Parathyroid adenoma (tissue), 2 donors: ENCODE measurements around the gene NOG.

Experiments
- H2AFZ ChIP-seq: fragments of 300-600 bp; sonication (generic); one replicate; pipeline ENCODE4 v1.7.0; 2017; ENCODE audit warnings: antibody characterized with exemption, mild to moderate bottlenecking
- H3K27ac ChIP-seq: fragments of 300-600 bp; sonication (generic); one replicate; pipeline ENCODE4 v1.7.0; 2017
- H3K27me3 ChIP-seq: fragments of 300-600 bp; sonication (generic); one replicate; pipeline ENCODE4 v1.7.0; 2017; ENCODE audit warnings: low read length; ENCODE audit not compliant: control insufficient read depth, insufficient read depth
- H3K36me3 ChIP-seq: fragments of 300-600 bp; sonication (generic); one replicate; pipeline ENCODE4 v1.7.0; 2017; ENCODE audit warnings: low read length; ENCODE audit not compliant: control insufficient read depth, insufficient read depth
- H3K4me1 ChIP-seq: fragments of 300-600 bp; sonication (generic); one replicate; pipeline ENCODE4 v1.7.0; 2017; ENCODE audit warnings: control low read depth
- H3K4me2 ChIP-seq: fragments of 300-600 bp; sonication (generic); one replicate; pipeline ENCODE4 v1.7.0; 2017; ENCODE audit warnings: low read length
- H3K4me3 ChIP-seq: fragments of 300-600 bp; sonication (generic); one replicate; pipeline ENCODE4 v1.7.0; 2017; ENCODE audit warnings: low read depth, low read length
- H3K79me2 ChIP-seq: fragments of 300-600 bp; sonication (generic); one replicate; pipeline ENCODE4 v1.7.0; 2017; ENCODE audit warnings: control low read depth
- H3K9ac ChIP-seq: fragments of 300-600 bp; sonication (generic); one replicate; pipeline ENCODE4 v1.7.0; 2017; ENCODE audit warnings: mild to moderate bottlenecking
- H3K9me3 ChIP-seq: fragments of 300-600 bp; sonication (generic); one replicate; pipeline ENCODE4 v1.7.0; 2017; ENCODE audit warnings: low read length; ENCODE audit not compliant: control insufficient read depth
- CTCF ChIP-seq: fragments of 300-600 bp; sonication (generic); IDR thresholded peaks from one replicate; pipeline ENCODE4 v1.7.0; 2017; ENCODE audit warnings: antibody characterized with exemption, mild to moderate bottlenecking
- donor health status: primary hyperparathyroidism.

Gene NOG

GRCh38 chr17:56614522-56614921 lies 21.0 kb downstream of the NOG start:
- H3K4me2 ChIP-seq = no peak overlapping the region
- H3K27ac ChIP-seq = no peak overlapping the region
- no peaks in the 10 kb centered on the region for H3K79me2 ChIP-seq
- H3K9me3 ChIP-seq = no peaks in the 10 kb centered on the region
- H3K9ac ChIP-seq = no peak overlapping the region
- no peaks in the 10 kb centered on the region for H3K27me3 ChIP-seq
- H3K4me3 ChIP-seq = no peak overlapping the region
- H2AFZ ChIP-seq = no peak overlapping the region
- no peaks in the 10 kb centered on the region for H3K36me3 ChIP-seq
- no peak for TF ChIP-seq CTCF
- H3K4me1 ChIP-seq = no peaks in the 10 kb centered on the region

- Histone ChIP-seq H3K9ac (no peak overlapping the region), H3K4me2 (no peak overlapping the region), H2AFZ (no peak overlapping the region), H3K4me3 (no peak overlapping the region), H3K27ac (no peak overlapping the region), H3K27me3 (no peaks in the 10 kb centered on the region), H3K36me3 (no peaks in the 10 kb centered on the region), H3K4me1 (no peaks in the 10 kb centered on the region), H3K9me3 (no peaks in the 10 kb centered on the region), H3K79me2 (no peaks in the 10 kb centered on the region)
- no peak for TF ChIP-seq CTCF
These were observed 22.7 kb downstream of the NOG start for GRCh38 chr17:56616239-56616638.

GRCh38 chr17:56623383-56623782 lies 29.9 kb downstream of the NOG start:
- H2AFZ ChIP-seq = no peak overlapping the region
- no peaks in the 10 kb centered on the region for H3K36me3 ChIP-seq
- no peak overlapping the region for H3K4me2 ChIP-seq
- no peak for TF ChIP-seq CTCF
- H3K27ac ChIP-seq = no peak overlapping the region
- H3K79me2 ChIP-seq = no peaks in the 10 kb centered on the region
- no peaks in the 10 kb centered on the region for H3K9me3 ChIP-seq
- peaks cover 2% of the 10 kb centered on the region for H3K27me3 ChIP-seq
- H3K9ac ChIP-seq = no peak overlapping the region
- no peaks in the 10 kb centered on the region for H3K4me1 ChIP-seq
- H3K4me3 ChIP-seq = no peak overlapping the region

- TF ChIP-seq CTCF = no peak
- peaks cover 2% of the 10 kb centered on the region for H3K27me3 ChIP-seq
- no peak overlapping the region for H3K27ac ChIP-seq
- no peak overlapping the region for H3K4me3 ChIP-seq
- no peak overlapping the region for H2AFZ ChIP-seq
- no peaks in the 10 kb centered on the region for H3K4me1 ChIP-seq
- no peaks in the 10 kb centered on the region for H3K36me3 ChIP-seq
- no peak overlapping the region for H3K4me2 ChIP-seq
- no peak overlapping the region for H3K9ac ChIP-seq
- no peaks in the 10 kb centered on the region for H3K9me3 ChIP-seq
- no peaks in the 10 kb centered on the region for H3K79me2 ChIP-seq
These were observed 30.8 kb downstream of the NOG start for GRCh38 chr17:56624309-56624708.

GRCh38 chr17:56624912-56625311 lies 31.4 kb downstream of the NOG start:
- TF ChIP-seq CTCF = no peak
- Histone ChIP-seq H3K36me3 (no peaks in the 10 kb centered on the region), H3K9me3 (no peaks in the 10 kb centered on the region), H3K4me3 (no peak overlapping the region), H3K4me2 (no peak overlapping the region), H3K27ac (no peak overlapping the region), H2AFZ (no peak overlapping the region), H3K4me1 (no peaks in the 10 kb centered on the region), H3K27me3 (peaks cover 2% of the 10 kb centered on the region), H3K9ac (no peak overlapping the region), H3K79me2 (no peaks in the 10 kb centered on the region)
